OCI-LY3 (cell line): ENCODE data around the gene MMRN2.

Experiments used
- CTCF ChIP-seq: fragments of 200-600, 300-600 bp; sonication (generic); IDR thresholded peaks from 2 replicates; pipeline ENCODE4 v1.5.1; 2014; ENCODE audit warnings: antibody characterized with exemption, low read length, low read depth
- EZH2phosphoT487 ChIP-seq: fragments of 200-600 bp; shearing (Covaris generic); IDR thresholded peaks from 2 replicates; pipeline ENCODE4 v1.6.1; 2018; ENCODE audit warnings: antibody characterized with exemption, mixed run types, low read depth

GRCh38 chr10:86940677-86941076 is 16.7 kb downstream of the MMRN2 start:
- no peak for TF ChIP-seq CTCF
- no peak for TF ChIP-seq EZH2phosphoT487
